IMR-90 (cell line): ENCODE measurements around the gene PRDM15. TPM values are rescaled to one million over a fixed set of nuclear protein-coding genes. Genes with fewer than 3 reads are reported as not detected.
A peak's percentile ranks its signal among the peaks of the same experiment; 100 is the strongest.

Experiments used
- ATAC-seq: fragments of 200-7000 bp; cut with Tn5 transposase; 2 replicates; pipeline ENCODE4 v1.9.1; 2020; ENCODE audit warnings: low read depth, mild to moderate bottlenecking, moderate library complexity
- BruUV-seq: library from RNA; stranded (reverse); fragments of 400-500 nt; replicated peaks from 2 replicates; lab custom pipeline; 2021; lab: Mats Ljungman, UMichigan
- CTCF ChIA-PET: fragments of 300-600 bp; formaldehyde crosslinking; extraction: SDS; loops from one replicate; lab custom pipeline; 2021; ENCODE audit warnings: antibody characterized with exemption; lab: Yijun Ruan, JAX
- POLR2A ChIA-PET: fragments of 300-600 bp; sonication (Branson Sonifier 250); formaldehyde crosslinking; loops from one replicate; lab custom pipeline; 2022; ENCODE audit warnings: antibody characterized with exemption; ENCODE audit not compliant: unreplicated experiment; lab: Charles Lee
- DNase-seq: peaks from one replicate; pipeline ENCODE4 v3.0.0; 2013
- H2AFZ ChIP-seq: replicated peaks from 2 replicates; pipeline ENCODE3; 2013; ENCODE audit warnings: low read length, mild to moderate bottlenecking; ENCODE audit not compliant: poor library complexity
- H2AK5ac ChIP-seq: 2 replicates; pipeline ENCODE4 v1.6.1; 2013; ENCODE audit warnings: low read depth, low read length, inconsistent platforms
- H2AK9ac ChIP-seq: replicated peaks from 2 replicates; pipeline ENCODE3; 2013; ENCODE audit warnings: mild to moderate bottlenecking, low read depth, low read length, moderate library complexity; ENCODE audit not compliant: poor library complexity
- H2BK120ac ChIP-seq: 2 replicates; pipeline ENCODE4 v1.6.1; 2013; ENCODE audit warnings: low read depth, low read length, inconsistent platforms
- H2BK15ac ChIP-seq: 3 replicates; pipeline ENCODE4 v1.6.1; 2013; ENCODE audit warnings: low read depth, low read length, inconsistent platforms
- H2BK20ac ChIP-seq: 2 replicates; pipeline ENCODE4 v1.6.1; 2013; ENCODE audit warnings: low read depth, mild to moderate bottlenecking, inconsistent platforms, low read length, moderate library complexity
- H2BK5ac ChIP-seq: 2 replicates; pipeline ENCODE4 v1.6.1; 2013; ENCODE audit warnings: mild to moderate bottlenecking, low read depth, low read length, inconsistent platforms; ENCODE audit not compliant: poor library complexity, severe bottlenecking
- H3K14ac ChIP-seq: replicated peaks from 2 replicates; pipeline ENCODE4 v1.6.1; 2013; ENCODE audit warnings: low read depth, low read length, inconsistent platforms
- H3K18ac ChIP-seq: 2 replicates; pipeline ENCODE4 v1.6.1; 2013; ENCODE audit warnings: low read depth, low read length, control low read depth
- H3K23ac ChIP-seq: 2 replicates; pipeline ENCODE4 v1.6.1; 2013; ENCODE audit warnings: low read depth, low read length, inconsistent platforms
- H3K27ac ChIP-seq: 2 replicates; pipeline ENCODE4 v1.5.1; 2013; ENCODE audit warnings: mild to moderate bottlenecking, control low read depth, low read length; ENCODE audit not compliant: insufficient read depth
- H3K27me3 ChIP-seq: 2 replicates; pipeline ENCODE4 v1.6.1; 2013; ENCODE audit warnings: low read length; ENCODE audit not compliant: control insufficient read depth, insufficient read depth
- H3K36me3 ChIP-seq: 2 replicates; pipeline ENCODE4 v1.6.1; 2013; ENCODE audit warnings: low read length, mixed read lengths; ENCODE audit not compliant: control insufficient read depth, insufficient read depth
- H3K4ac ChIP-seq: 2 replicates; pipeline ENCODE4 v1.6.1; 2013; ENCODE audit warnings: low read depth, low read length, inconsistent platforms
- H3K4me1 ChIP-seq: 2 replicates; pipeline ENCODE4 v1.6.1; 2013; ENCODE audit warnings: low read length, mixed read lengths; ENCODE audit not compliant: control insufficient read depth, insufficient read depth
- H3K4me2 ChIP-seq: 2 replicates; pipeline ENCODE4 v1.6.1; 2013; ENCODE audit warnings: low read depth, mild to moderate bottlenecking, control low read depth, low read length, moderate library complexity
- H3K4me3 ChIP-seq: 2 replicates; pipeline ENCODE4 v1.5.1; 2013; ENCODE audit warnings: low read depth, mild to moderate bottlenecking, control low read depth, low read length, moderate library complexity; ENCODE audit not compliant: insufficient read depth
- H3K56ac ChIP-seq: 2 replicates; pipeline ENCODE4 v1.6.1; 2013; ENCODE audit warnings: low read length, inconsistent platforms; ENCODE audit not compliant: insufficient read depth; ENCODE audit errors: extremely low read depth
- H3K79me1 ChIP-seq, 2 experiments: 2 replicates each; pipeline ENCODE4 v1.6.1; 2013; ENCODE audit warnings: low read length in 2 of 2, inconsistent platforms in 1 of 2, low read depth in 1 of 2
- H3K9ac ChIP-seq: 2 replicates; pipeline ENCODE4 v1.6.1; 2013; ENCODE audit warnings: low read depth, low read length, control low read depth
- H3K9me1 ChIP-seq: 2 replicates; pipeline ENCODE4 v1.6.1; 2013; ENCODE audit warnings: low read length, inconsistent platforms; ENCODE audit not compliant: insufficient read depth
- H3K9me3 ChIP-seq: 2 replicates; pipeline ENCODE4 v1.6.1; 2013; ENCODE audit warnings: low read length; ENCODE audit not compliant: control insufficient read depth, insufficient read depth
- H4K20me1 ChIP-seq: 2 replicates; pipeline ENCODE4 v1.6.1; 2013; ENCODE audit warnings: low read length, inconsistent platforms; ENCODE audit not compliant: insufficient read depth
- H4K5ac ChIP-seq: 2 replicates; pipeline ENCODE4 v1.6.1; 2013; ENCODE audit warnings: mild to moderate bottlenecking, low read depth, low read length, control low read depth
- H4K8ac ChIP-seq, 2 experiments: 2 replicates each; pipeline ENCODE4 v1.6.1; 2013; ENCODE audit warnings: low read depth in 2 of 2, low read length in 2 of 2, control low read depth in 1 of 2, inconsistent platforms in 1 of 2
- H4K91ac ChIP-seq: 2 replicates; pipeline ENCODE4 v1.6.1; 2013; ENCODE audit warnings: low read depth, low read length, inconsistent platforms; ENCODE audit not compliant: insufficient read depth
- CEBPB ChIP-seq: IDR thresholded peaks from 2 replicates; pipeline ENCODE4 v1.6.1; 2012; ENCODE audit warnings: low read depth, low read length, improper control_type of control experiment
- CHD1 ChIP-seq: IDR thresholded peaks from 2 replicates; pipeline ENCODE4 v1.6.1; 2012; ENCODE audit warnings: low read depth, low read length, improper control_type of control experiment
- FOS ChIP-seq: fragments of 150-350 bp; IDR thresholded peaks from 2 replicates; pipeline ENCODE4 v1.6.1; 2016; ENCODE audit warnings: low read depth, low read length
- MAZ ChIP-seq: IDR thresholded peaks from 2 replicates; pipeline ENCODE4 v1.6.1; 2012; ENCODE audit warnings: low read depth, mild to moderate bottlenecking, low read length, improper control_type of control experiment, moderate library complexity, borderline replicate concordance
- RCOR1 ChIP-seq: IDR thresholded peaks from 2 replicates; pipeline ENCODE4 v1.6.1; 2012; ENCODE audit warnings: mild to moderate bottlenecking, low read length, improper control_type of control experiment; ENCODE audit not compliant: insufficient replicate concordance
- SMC3 ChIP-seq: fragments of 150-350 bp; IDR thresholded peaks from 2 replicates; pipeline ENCODE4 v1.6.1; 2016; ENCODE audit warnings: low read depth, mild to moderate bottlenecking, antibody characterized with exemption, low read length, moderate library complexity
- WGBS, 2 experiments: methylation state at CpG; one replicate each; pipeline versions ENCODE4 v1.1.5 to v1.1.7; 2013; ENCODE audit warnings: missing lambda C conversion rate in 2 of 2; ENCODE audit not compliant: insufficient read length in 1 of 2; ENCODE audit errors: extremely low coverage in 2 of 2; 5-methylcytosine and 5-hydroxymethylcytosine counted together
- dilution Hi-C: fragments of 300-500 bp; cut with HindIII; formaldehyde crosslinking; loops from one replicate; pipeline ENCODE4 v1.14.3; 2018; ENCODE audit warnings: low sequenced_read_pairs; ENCODE audit not compliant: unreplicated experiment
- in situ Hi-C: fragments of 300-500 bp; cut with MboI; formaldehyde crosslinking; loops from 3 replicates; pipeline ENCODE4 v1.14.3; 2019; ENCODE audit warnings: low sequenced_read_pairs, inconsistent platforms, mixed read lengths
- intact Hi-C: fragments of 100-400 bp; cut with micrococcal nuclease; formaldehyde crosslinking; loops from 2 replicates; pipeline ENCODE4 v1.10.0; 2022
- polyA plus RNA-seq, 3 experiments: library from polyadenylated mRNA; depleted of rRNA; stranded (reverse); fragments of >200 nt; gene quantifications; 2 replicates each; pipeline ENCODE4 v1.2.3, GENCODE V29; 2012; ENCODE audit warnings: low replicate concordance in 1 of 3
- total RNA-seq: library from RNA; depleted of rRNA; stranded (reverse); fragments of >200 nt; gene quantifications from 2 replicates; pipeline ENCODE4 v1.2.3, GENCODE V29; 2012
- TF ChIP-seq, protein P1 (sequence below): conservative IDR thresholded peaks from 2 replicates; pipeline ENCODE4 v1.5.1; 2012; ENCODE audit warnings: mild to moderate bottlenecking, low read depth, low read length, improper control_type of control experiment
- TF ChIP-seq, protein P2 (sequence below): fragments of 150-350 bp; IDR thresholded peaks from 2 replicates; pipeline ENCODE4 v1.6.1; 2017; ENCODE audit warnings: mild to moderate bottlenecking, antibody characterized with exemption, low read length, low read depth

Gene PRDM15
- total and polyA plus RNA-seq, 2 of the 4 experiments (the other 2 are of a cell fraction), result 7.3 to 8.8 TPM

DNA sequence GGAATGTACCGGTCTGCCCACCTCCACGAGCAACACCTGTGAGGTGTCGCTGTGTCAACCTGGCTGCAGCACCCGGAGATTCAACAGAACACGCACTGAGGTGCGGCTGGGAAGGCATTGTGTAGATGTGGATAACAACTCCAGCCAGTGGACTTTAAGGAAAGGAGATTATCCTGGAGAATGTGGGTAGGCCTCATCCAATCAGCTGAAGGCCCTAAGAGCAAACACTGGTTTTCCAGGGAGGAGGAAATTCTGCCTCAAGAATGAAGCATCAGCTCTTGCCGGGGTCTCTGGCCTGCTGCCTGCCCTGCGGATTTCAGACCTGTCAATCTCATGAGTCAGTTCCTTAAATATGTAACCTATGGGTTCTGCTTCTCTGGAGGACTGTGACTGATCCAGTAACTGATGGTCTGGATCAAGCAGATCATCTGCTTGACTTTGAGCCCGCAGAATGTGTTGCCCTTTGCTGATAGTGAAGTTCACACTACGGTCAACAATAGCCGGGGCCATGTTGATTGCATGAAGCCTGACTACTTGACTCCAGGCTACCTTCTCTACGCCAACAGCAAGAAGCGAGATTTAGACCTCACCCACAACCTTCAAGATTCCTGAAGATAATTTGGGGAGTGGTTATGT lies 15.9 kb upstream of the PRDM15 start:
- 0 out of 2 replicates have a peak overlapping the region, but pooled peaks have one; percentile 19 for H3K23ac ChIP-seq
- POLR2A ChIA-PET, result no interaction called here
- H4K91ac ChIP-seq, result no peak overlapping the region
- H2AK5ac ChIP-seq, result peak overlapping the region; percentile 74; the same call in 1 of the 2 replicates
- no peak overlapping the region for H3K18ac ChIP-seq
- peaks cover 4 to 7% of the 10 kb centered on the region in 2 experiments; a peak in 2 of 4 replicates for H3K79me1 ChIP-seq
- no peak overlapping the region; the same call in 1 of the 2 replicates for H2BK120ac ChIP-seq
- H2BK15ac ChIP-seq, result no peak overlapping the region; the same call in 2 of the 3 replicates
- CTCF ChIA-PET, result no interaction called here
- H3K56ac ChIP-seq, result no peak overlapping the region
- H3K4ac ChIP-seq, result peak overlapping the region; percentile 49
- H3K9me3 ChIP-seq, result no peaks in the 10 kb centered on the region
- peaks cover 11% of the 10 kb centered on the region for H4K20me1 ChIP-seq
- dilution Hi-C loops, result no loop called here
- peaks cover 17% of the 10 kb centered on the region for H3K9me1 ChIP-seq
- H4K8ac ChIP-seq, result peak overlapping the region in 1 of 2 experiments; percentile 34; a peak in 1 of 4 replicates
- H3K27ac ChIP-seq, result peak overlapping the region; percentile 68; the same call in 1 of the 2 replicates
- H4K5ac ChIP-seq, result no peak overlapping the region
- H3K36me3 ChIP-seq, result peaks cover 15% of the 10 kb centered on the region; the same call in 1 of the 2 replicates
- in situ Hi-C loops, result no loop called here
- no TSS peak for BruUV-seq
- no peaks in the 10 kb centered on the region for H3K27me3 ChIP-seq
- TF ChIP-seq, protein P1, sequence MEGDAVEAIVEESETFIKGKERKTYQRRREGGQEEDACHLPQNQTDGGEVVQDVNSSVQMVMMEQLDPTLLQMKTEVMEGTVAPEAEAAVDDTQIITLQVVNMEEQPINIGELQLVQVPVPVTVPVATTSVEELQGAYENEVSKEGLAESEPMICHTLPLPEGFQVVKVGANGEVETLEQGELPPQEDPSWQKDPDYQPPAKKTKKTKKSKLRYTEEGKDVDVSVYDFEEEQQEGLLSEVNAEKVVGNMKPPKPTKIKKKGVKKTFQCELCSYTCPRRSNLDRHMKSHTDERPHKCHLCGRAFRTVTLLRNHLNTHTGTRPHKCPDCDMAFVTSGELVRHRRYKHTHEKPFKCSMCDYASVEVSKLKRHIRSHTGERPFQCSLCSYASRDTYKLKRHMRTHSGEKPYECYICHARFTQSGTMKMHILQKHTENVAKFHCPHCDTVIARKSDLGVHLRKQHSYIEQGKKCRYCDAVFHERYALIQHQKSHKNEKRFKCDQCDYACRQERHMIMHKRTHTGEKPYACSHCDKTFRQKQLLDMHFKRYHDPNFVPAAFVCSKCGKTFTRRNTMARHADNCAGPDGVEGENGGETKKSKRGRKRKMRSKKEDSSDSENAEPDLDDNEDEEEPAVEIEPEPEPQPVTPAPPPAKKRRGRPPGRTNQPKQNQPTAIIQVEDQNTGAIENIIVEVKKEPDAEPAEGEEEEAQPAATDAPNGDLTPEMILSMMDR, result no peak
- no peak for TF ChIP-seq CHD1
- no peak for TF ChIP-seq CEBPB
- TF ChIP-seq, protein P2, sequence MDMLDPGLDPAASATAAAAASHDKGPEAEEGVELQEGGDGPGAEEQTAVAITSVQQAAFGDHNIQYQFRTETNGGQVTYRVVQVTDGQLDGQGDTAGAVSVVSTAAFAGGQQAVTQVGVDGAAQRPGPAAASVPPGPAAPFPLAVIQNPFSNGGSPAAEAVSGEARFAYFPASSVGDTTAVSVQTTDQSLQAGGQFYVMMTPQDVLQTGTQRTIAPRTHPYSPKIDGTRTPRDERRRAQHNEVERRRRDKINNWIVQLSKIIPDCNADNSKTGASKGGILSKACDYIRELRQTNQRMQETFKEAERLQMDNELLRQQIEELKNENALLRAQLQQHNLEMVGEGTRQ, result no peak
- TF ChIP-seq SMC3, result no peak
- no peak for TF ChIP-seq RCOR1
- TF ChIP-seq MAZ, result no peak
- TF ChIP-seq FOS, result peak; percentile 40; the same call in 1 of the 2 replicates
- no peak overlapping the region for H2AFZ ChIP-seq
- DNase-seq (peak; percentile 91), ATAC-seq (peak; percentile 92)
- H3K4me3 ChIP-seq, result no peak overlapping the region
- 33% methylated on average over 3 of the region's 13 CpGs; no CpG with 5 or more reads in 1 of the 2 experiments for WGBS, 2 experiments
- H2AK9ac ChIP-seq, result peak overlapping the region; percentile 4
- peak overlapping the region; percentile 13; the same call in 1 of the 2 replicates for H3K4me2 ChIP-seq
- H3K14ac ChIP-seq, result no peak overlapping the region
- H3K4me1 ChIP-seq, result peaks cover 14% of the 10 kb centered on the region
- H3K9ac ChIP-seq, result no peak overlapping the region
- H2BK5ac ChIP-seq, result peak overlapping the region; percentile 16
- intact Hi-C loops, result no loop called here
- H2BK20ac ChIP-seq, result no peak overlapping the region
